Measurements from ENCODE around the gene TGM6.
A peak's percentile ranks its signal among the peaks of the same experiment; 100 is the strongest.

GRCh38 chr20:2451939-2452732 is 71.4 kb downstream of the TGM6 start:
- TF ChIP-seq CTCF (optimal IDR thresholded peaks at IDR 0.05 in 1 of 3, IDR thresholded peaks at IDR 0.05 in 1 of 3, conservative IDR thresholded peaks at IDR 0.05 in 1 of 3; ENCODE audit: extremely low read depth in 1 of 3, insufficient read depth in 2 of 3, low read length in 3 of 3) (peak; percentile 85 to 96 (median 89)), EZH2 (IDR thresholded peaks at IDR 0.05; ENCODE audit: low read length) (no peak)

All from keratinocyte (primary cell).